Body of pancreas (tissue), 4 donors: ENCODE data around the gene LMTK2.

Experiments used
- CTCF ChIP-seq, 7 experiments: fragments of 450-650 bp in 4 of 7; fragments of 200-600 bp in 3 of 7; sonication (generic) in 3 of 7; IDR thresholded peaks; one replicate each; pipeline ENCODE4 v1.5.1; 2016 to 2019; ENCODE audit warnings: antibody characterized with exemption in 7 of 7
- POLR2A ChIP-seq, 3 donors: fragments of 450-650 bp; IDR thresholded peaks; one replicate each; pipeline ENCODE4 v1.6.1; 2016; ENCODE audit warnings: antibody characterized with exemption in 3 of 3, mild to moderate bottlenecking in 2 of 3

GRCh38 chr7:98217623-98218582 is 111.2 kb downstream of the LMTK2 start:
- TF ChIP-seq CTCF (IDR thresholded peaks at IDR 0.05) (no peak), POLR2A (IDR thresholded peaks at IDR 0.05) (no peak)
